SK-N-SH (cell line): ENCODE data around the gene ASTL. TPM values are rescaled to one million over a fixed set of nuclear protein-coding genes. Genes with fewer than 3 reads are reported as not detected.

Experiments used
- CTCF ChIA-PET: fragments of 300-600, 350-600 bp; formaldehyde crosslinking; extraction: SDS; loops from one replicate; lab custom pipeline; 2021; lab: Yijun Ruan, JAX
- POLR2A ChIA-PET: fragments of 350-600 bp; sonication (Branson Sonifier 250); formaldehyde crosslinking; extraction: SDS; loops from one replicate; lab custom pipeline; 2020; ENCODE audit warnings: antibody characterized with exemption, inconsistent platforms; lab: Yijun Ruan, JAX
- DNase-seq: peaks from one replicate; pipeline ENCODE4 v3.0.0; 2012
- H2AFZ ChIP-seq: fragments of 200-600 bp; sonication (generic); 2 replicates; pipeline ENCODE4 v1.8.1; 2016; ENCODE audit warnings: antibody characterized with exemption, mild to moderate bottlenecking, low read depth
- H3F3A ChIP-seq: fragments of 200-600 bp; sonication (generic); replicated peaks from 2 replicates; pipeline ENCODE3; 2016; ENCODE audit warnings: antibody characterized with exemption, mild to moderate bottlenecking; ENCODE audit not compliant: insufficient read depth
- H3K27ac ChIP-seq, 2 experiments: fragments of 200-500 bp in 1 of 2; fragments of 200-600 bp in 1 of 2; sonication (Bioruptor generic) in 1 of 2; sonication (generic), shearing (Covaris generic) in 1 of 2; 2 replicates each; pipeline versions ENCODE4 v1.5.1 to v1.6.1; 2014 to 2016; ENCODE audit warnings: low read depth in 2 of 2, inconsistent platforms in 1 of 2, low read length in 1 of 2, mild to moderate bottlenecking in 1 of 2, mixed read lengths in 1 of 2
- H3K27me3 ChIP-seq: fragments of 200-600 bp; sonication (generic), shearing (Covaris generic); 2 replicates; pipeline ENCODE4 v1.6.1; 2016; ENCODE audit warnings: mixed run types; ENCODE audit not compliant: insufficient read depth
- H3K36me3 ChIP-seq, 2 experiments: fragments of 200-500 bp in 1 of 2; fragments of 200-600 bp in 1 of 2; sonication (Bioruptor generic) in 1 of 2; sonication (generic) in 1 of 2; replicated peaks in 1 of 2; 2 replicates each; pipeline versions ENCODE3 to v1.5.1; 2014 to 2016; ENCODE audit warnings: low read length in 1 of 2, mild to moderate bottlenecking in 1 of 2; ENCODE audit not compliant: insufficient read depth in 2 of 2, control insufficient read depth in 1 of 2
- H3K4me1 ChIP-seq, 2 experiments: fragments of 200-500 bp in 1 of 2; fragments of 200-600 bp in 1 of 2; sonication (Bioruptor generic) in 1 of 2; sonication (generic), shearing (Covaris generic) in 1 of 2; 2 replicates each; pipeline versions ENCODE4 v1.5.1 to v1.6.1; 2014 to 2016; ENCODE audit warnings: low read depth in 1 of 2, low read length in 1 of 2, mixed run types in 1 of 2; ENCODE audit not compliant: insufficient read depth in 2 of 2, control insufficient read depth in 1 of 2
- H3K4me2 ChIP-seq: fragments of 200-600 bp; sonication (generic), shearing (Covaris generic); 2 replicates; pipeline ENCODE4 v1.6.1; 2017; ENCODE audit warnings: mixed run types
- H3K4me3 ChIP-seq, 2 experiments: fragments of 200-500 bp in 1 of 2; fragments of 200-600 bp in 1 of 2; sonication (Bioruptor generic) in 1 of 2; sonication (generic), shearing (Covaris generic) in 1 of 2; 2 replicates each; pipeline versions ENCODE4 v1.5.1 to v1.8.1; 2014 to 2016; ENCODE audit warnings: low read depth in 2 of 2, inconsistent platforms in 1 of 2, low read length in 1 of 2, mild to moderate bottlenecking in 1 of 2, mixed read lengths in 1 of 2, moderate library complexity in 1 of 2
- H3K79me2 ChIP-seq: fragments of 200-600 bp; sonication (generic); 2 replicates; pipeline ENCODE4 v1.8.1; 2017; ENCODE audit warnings: mild to moderate bottlenecking; ENCODE audit not compliant: insufficient read depth
- H3K9ac ChIP-seq: fragments of 200-600 bp; sonication (generic); 2 replicates; pipeline ENCODE4 v1.6.1; 2017; ENCODE audit warnings: mixed run types
- H3K9me2 ChIP-seq: fragments of 200-600 bp; sonication (generic); 2 replicates; pipeline ENCODE4 v1.6.1; 2017; ENCODE audit warnings: mixed run types
- H3K9me3 ChIP-seq: fragments of 200-600 bp; sonication (generic); 2 replicates; pipeline ENCODE4 v1.6.1; 2017; ENCODE audit warnings: mixed run types, mild to moderate bottlenecking, moderate library complexity
- H4K20me1 ChIP-seq: fragments of 200-600 bp; sonication (generic); 2 replicates; pipeline ENCODE4 v1.6.1; 2017; ENCODE audit warnings: mild to moderate bottlenecking, mixed run types; ENCODE audit not compliant: insufficient read depth
- CTCF ChIP-seq: fragments of 200-600 bp; sonication (generic); IDR thresholded peaks from 2 replicates; pipeline ENCODE4 v1.6.1; 2017; ENCODE audit warnings: antibody characterized with exemption, mild to moderate bottlenecking, moderate library complexity
- EZH2phosphoT487 ChIP-seq: fragments of 200-600 bp; sonication (generic); IDR thresholded peaks from 2 replicates; pipeline ENCODE4 v1.6.1; 2017; ENCODE audit warnings: low read depth, mixed run types, mild to moderate bottlenecking, antibody characterized with exemption, moderate library complexity, borderline replicate concordance
- FOXM1 ChIP-seq: IDR thresholded peaks from 2 replicates; pipeline ENCODE4 v1.4.0; 2012; ENCODE audit warnings: low read depth, mild to moderate bottlenecking
- GABPA ChIP-seq: IDR thresholded peaks from 2 replicates; pipeline ENCODE4 v1.4.0; 2012; ENCODE audit warnings: low read depth, mild to moderate bottlenecking
- JUND ChIP-seq: IDR thresholded peaks from 2 replicates; pipeline ENCODE4 v1.4.0; 2012
- NFIC ChIP-seq: IDR thresholded peaks from 2 replicates; pipeline ENCODE4 v1.4.0; 2012; ENCODE audit warnings: borderline replicate concordance
- POLR2AphosphoS5 ChIP-seq: IDR thresholded peaks from 2 replicates; pipeline ENCODE4 v1.6.1; 2012; ENCODE audit warnings: low read depth, low read length
- RAD21 ChIP-seq: IDR thresholded peaks from 2 replicates; pipeline ENCODE4 v1.6.1; 2012; ENCODE audit warnings: mild to moderate bottlenecking, low read length
- RCOR1 ChIP-seq: fragments of 150-350 bp; IDR thresholded peaks from 2 replicates; pipeline ENCODE4 v1.6.1; 2017; ENCODE audit warnings: antibody characterized with exemption, low read length
- RXRA ChIP-seq: IDR thresholded peaks from 2 replicates; pipeline ENCODE4 v1.4.0; 2012; ENCODE audit warnings: low read depth, mild to moderate bottlenecking, borderline replicate concordance
- SMC3 ChIP-seq: IDR thresholded peaks from 2 replicates; pipeline ENCODE4 v1.6.1; 2012; ENCODE audit warnings: low read depth, low read length, improper control_type of control experiment
- TAF1 ChIP-seq: IDR thresholded peaks from 2 replicates; pipeline ENCODE4 v1.6.1; 2012; ENCODE audit warnings: low read depth, mild to moderate bottlenecking, low read length, moderate library complexity, borderline replicate concordance
- TEAD4 ChIP-seq: IDR thresholded peaks from 2 replicates; pipeline ENCODE4 v1.4.0; 2012; ENCODE audit warnings: mild to moderate bottlenecking, borderline replicate concordance; ENCODE audit not compliant: insufficient read depth
- WGBS: methylation state at CpG from one replicate; pipeline ENCODE4 v1.1.6; 2017; ENCODE audit warnings: low lambda C conversion rate; 5-methylcytosine and 5-hydroxymethylcytosine counted together
- polyA plus RNA-seq, 3 experiments: library from polyadenylated mRNA; depleted of rRNA; stranded (reverse); fragments of >200 nt; gene quantifications; 2 replicates each; pipeline ENCODE4 v1.2.3, GENCODE V29; 2012
- TF ChIP-seq, protein P1 (sequence below): IDR thresholded peaks from 2 replicates; pipeline ENCODE4 v1.6.1; 2012; ENCODE audit warnings: mild to moderate bottlenecking, low read depth, low read length, moderate library complexity
- TF ChIP-seq, protein P2 (sequence below): IDR thresholded peaks from 2 replicates; pipeline ENCODE4 v1.4.0; 2012; ENCODE audit warnings: low read depth, borderline replicate concordance

The ASTL gene
- polyA plus RNA-seq, 1 of the 3 experiments (the other 2 are of a cell fraction): not detected

- no peak overlapping the region for H3K9ac ChIP-seq
- H3K9me3 ChIP-seq: no peaks in the 10 kb centered on the region
- ChIA-PET POLR2A (no interaction called here), CTCF (interaction anchor here (1.1 to 2.8 kb wide), 2 partner anchors 9 to 153 kb away, joined by 3 to 25 read pairs; partner anchors contain the start of gene ADRA2B)
- DNase-seq: no peak
- WGBS: 70% methylated on average over 3 of the region's 3 CpGs
- H2AFZ ChIP-seq: no peak overlapping the region
- no peaks in the 10 kb centered on the region for H3K27me3 ChIP-seq
- no peak for TF ChIP-seq CTCF
- TF ChIP-seq FOXM1: no peak
- TF ChIP-seq RCOR1: no peak
- no peak for TF ChIP-seq NFIC
- no peak for TF ChIP-seq TEAD4
- TF ChIP-seq, protein P1, sequence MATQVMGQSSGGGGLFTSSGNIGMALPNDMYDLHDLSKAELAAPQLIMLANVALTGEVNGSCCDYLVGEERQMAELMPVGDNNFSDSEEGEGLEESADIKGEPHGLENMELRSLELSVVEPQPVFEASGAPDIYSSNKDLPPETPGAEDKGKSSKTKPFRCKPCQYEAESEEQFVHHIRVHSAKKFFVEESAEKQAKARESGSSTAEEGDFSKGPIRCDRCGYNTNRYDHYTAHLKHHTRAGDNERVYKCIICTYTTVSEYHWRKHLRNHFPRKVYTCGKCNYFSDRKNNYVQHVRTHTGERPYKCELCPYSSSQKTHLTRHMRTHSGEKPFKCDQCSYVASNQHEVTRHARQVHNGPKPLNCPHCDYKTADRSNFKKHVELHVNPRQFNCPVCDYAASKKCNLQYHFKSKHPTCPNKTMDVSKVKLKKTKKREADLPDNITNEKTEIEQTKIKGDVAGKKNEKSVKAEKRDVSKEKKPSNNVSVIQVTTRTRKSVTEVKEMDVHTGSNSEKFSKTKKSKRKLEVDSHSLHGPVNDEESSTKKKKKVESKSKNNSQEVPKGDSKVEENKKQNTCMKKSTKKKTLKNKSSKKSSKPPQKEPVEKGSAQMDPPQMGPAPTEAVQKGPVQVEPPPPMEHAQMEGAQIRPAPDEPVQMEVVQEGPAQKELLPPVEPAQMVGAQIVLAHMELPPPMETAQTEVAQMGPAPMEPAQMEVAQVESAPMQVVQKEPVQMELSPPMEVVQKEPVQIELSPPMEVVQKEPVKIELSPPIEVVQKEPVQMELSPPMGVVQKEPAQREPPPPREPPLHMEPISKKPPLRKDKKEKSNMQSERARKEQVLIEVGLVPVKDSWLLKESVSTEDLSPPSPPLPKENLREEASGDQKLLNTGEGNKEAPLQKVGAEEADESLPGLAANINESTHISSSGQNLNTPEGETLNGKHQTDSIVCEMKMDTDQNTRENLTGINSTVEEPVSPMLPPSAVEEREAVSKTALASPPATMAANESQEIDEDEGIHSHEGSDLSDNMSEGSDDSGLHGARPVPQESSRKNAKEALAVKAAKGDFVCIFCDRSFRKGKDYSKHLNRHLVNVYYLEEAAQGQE: no peak
- TF ChIP-seq RAD21: no peak
- no peaks in the 10 kb centered on the region for H3K79me2 ChIP-seq
- H4K20me1 ChIP-seq: no peaks in the 10 kb centered on the region
- H3K9me2 ChIP-seq: no peaks in the 10 kb centered on the region
- H3K27ac ChIP-seq: no peak overlapping the region
- no peak overlapping the region for H3K4me2 ChIP-seq
- H3F3A ChIP-seq: no peaks in the 10 kb centered on the region
- H3K4me1 ChIP-seq: peaks cover 0 to 14% of the 10 kb centered on the region in 2 experiments; a peak in 1 of 4 replicates
- H3K4me3 ChIP-seq: no peak overlapping the region
- no peaks in the 10 kb centered on the region for H3K36me3 ChIP-seq
These were observed 30.6 kb downstream of the ASTL start for GRCh38 chr2:96107708-96108065.

DNA sequence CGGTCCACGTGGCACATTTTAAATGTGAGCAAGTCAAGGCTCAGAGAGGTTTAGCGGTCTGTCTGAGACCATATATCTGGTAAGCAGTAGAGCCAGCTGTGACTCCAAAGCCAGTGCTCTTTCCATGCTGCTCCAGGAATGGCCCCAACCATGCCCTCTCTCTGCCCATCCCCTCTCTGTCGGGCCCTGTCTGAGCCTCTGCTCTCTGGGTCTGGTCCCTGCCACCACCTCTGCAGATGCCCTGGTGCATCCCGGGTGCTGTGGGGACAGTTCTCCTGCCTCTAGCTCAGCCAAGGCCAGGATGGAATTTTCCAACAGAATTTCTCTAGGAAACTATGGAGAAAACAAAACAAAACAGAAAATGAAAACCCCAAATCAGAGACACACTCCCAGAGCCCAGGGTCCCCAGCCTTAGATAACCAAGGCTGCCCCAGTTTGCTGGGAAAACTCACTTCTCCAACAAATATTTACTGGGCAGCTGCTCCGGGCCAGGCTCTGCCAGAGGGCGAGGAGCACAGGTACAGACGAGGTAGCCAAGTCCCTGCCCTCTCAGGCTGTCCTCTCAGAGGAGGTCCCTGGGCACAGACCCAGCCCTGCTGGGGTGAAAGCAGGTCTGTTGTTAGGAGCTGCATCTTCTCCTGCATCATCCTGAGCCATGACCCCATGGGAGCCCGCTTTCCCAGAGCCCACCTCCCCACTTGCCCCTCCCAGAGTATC, 31.2 kb downstream of the ASTL start:
- Histone ChIP-seq H3K9me3 (no peaks in the 10 kb centered on the region), H3K4me2 (no peak overlapping the region), H3K4me1 (peaks cover 0 to 14% of the 10 kb centered on the region in 2 experiments; a peak in 1 of 4 replicates), H3K36me3 (no peaks in the 10 kb centered on the region), H2AFZ (no peak overlapping the region), H3K27ac (no peak overlapping the region), H4K20me1 (no peaks in the 10 kb centered on the region), H3K4me3 (no peak overlapping the region), H3K9ac (no peak overlapping the region), H3K27me3 (no peaks in the 10 kb centered on the region), H3K9me2 (no peaks in the 10 kb centered on the region), H3F3A (no peaks in the 10 kb centered on the region), H3K79me2 (no peaks in the 10 kb centered on the region)
- ChIA-PET POLR2A (no interaction called here), CTCF (interaction anchor here (1.1 to 2.8 kb wide), 2 partner anchors 9 to 154 kb away, joined by 3 to 25 read pairs; partner anchors contain the start of gene ADRA2B)
- DNase-seq: no peak
- WGBS: 57% methylated on average over 8 of the region's 9 CpGs
- TF ChIP-seq EZH2phosphoT487 (no peak), SMC3 (no peak), RXRA (no peak), NFIC (no peak), GABPA (no peak), POLR2AphosphoS5 (no peak), TAF1 (no peak), JUND (no peak)
- TF ChIP-seq, protein P2, sequence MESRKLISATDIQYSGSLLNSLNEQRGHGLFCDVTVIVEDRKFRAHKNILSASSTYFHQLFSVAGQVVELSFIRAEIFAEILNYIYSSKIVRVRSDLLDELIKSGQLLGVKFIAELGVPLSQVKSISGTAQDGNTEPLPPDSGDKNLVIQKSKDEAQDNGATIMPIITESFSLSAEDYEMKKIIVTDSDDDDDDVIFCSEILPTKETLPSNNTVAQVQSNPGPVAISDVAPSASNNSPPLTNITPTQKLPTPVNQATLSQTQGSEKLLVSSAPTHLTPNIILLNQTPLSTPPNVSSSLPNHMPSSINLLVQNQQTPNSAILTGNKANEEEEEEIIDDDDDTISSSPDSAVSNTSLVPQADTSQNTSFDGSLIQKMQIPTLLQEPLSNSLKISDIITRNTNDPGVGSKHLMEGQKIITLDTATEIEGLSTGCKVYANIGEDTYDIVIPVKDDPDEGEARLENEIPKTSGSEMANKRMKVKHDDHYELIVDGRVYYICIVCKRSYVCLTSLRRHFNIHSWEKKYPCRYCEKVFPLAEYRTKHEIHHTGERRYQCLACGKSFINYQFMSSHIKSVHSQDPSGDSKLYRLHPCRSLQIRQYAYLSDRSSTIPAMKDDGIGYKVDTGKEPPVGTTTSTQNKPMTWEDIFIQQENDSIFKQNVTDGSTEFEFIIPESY: no peak
- TF ChIP-seq, protein P1: no peak
